GM12878 (cell line): ENCODE results near the gene CD34. TPM values are rescaled to one million over a fixed set of nuclear protein-coding genes. Genes with fewer than 3 reads are reported as not detected.

Experiments used
- CBX3 ChIP-seq: fragments of 200-600 bp; sonication (generic); IDR thresholded peaks from 2 replicates; pipeline ENCODE4 v1.6.1; 2016; ENCODE audit warnings: low read depth, borderline replicate concordance
- GATAD2B ChIP-seq: fragments of 450-650 bp; conservative IDR thresholded peaks from 2 replicates; pipeline ENCODE4 v1.6.1; 2017; ENCODE audit warnings: low read depth, mild to moderate bottlenecking, moderate library complexity
- HDGF ChIP-seq: fragments of 450-650 bp; IDR thresholded peaks from 2 replicates; pipeline ENCODE4 v1.6.1; 2016; ENCODE audit warnings: antibody characterized with exemption
- MYB ChIP-seq: fragments of 150-350 bp; IDR thresholded peaks from 2 replicates; pipeline ENCODE4 v1.6.1; 2014; ENCODE audit warnings: mild to moderate bottlenecking, low read depth, low read length, borderline replicate concordance
- NFXL1 ChIP-seq: fragments of 450-650 bp; IDR thresholded peaks from 2 replicates; pipeline ENCODE4 v1.6.1; 2017; ENCODE audit warnings: antibody characterized with exemption, mild to moderate bottlenecking, borderline replicate concordance
- POLR2AphosphoS2 ChIP-seq: IDR thresholded peaks from 2 replicates; pipeline ENCODE4 v1.6.1; 2011; ENCODE audit warnings: low read depth, mild to moderate bottlenecking, low read length, improper control_type of control experiment, moderate library complexity
- SRF ChIP-seq, 2 experiments: IDR thresholded peaks; 2 replicates each; pipeline ENCODE4 v1.6.1; 2011; ENCODE audit warnings: low read depth in 2 of 2, low read length in 2 of 2, mild to moderate bottlenecking in 1 of 2, moderate library complexity in 1 of 2
- SUZ12 ChIP-seq: fragments of 200-600 bp; sonication (generic); IDR thresholded peaks from one replicate; pipeline ENCODE4 v1.6.1; 2018; ENCODE audit warnings: antibody characterized with exemption, mild to moderate bottlenecking; ENCODE audit not compliant: unreplicated experiment
- TAF1 ChIP-seq: IDR thresholded peaks from 2 replicates; pipeline ENCODE4 v1.6.1; 2011; ENCODE audit warnings: mild to moderate bottlenecking, low read depth, low read length, borderline replicate concordance
- TBL1XR1 ChIP-seq: IDR thresholded peaks from 2 replicates; pipeline ENCODE4 v1.6.1; 2012; ENCODE audit warnings: low read depth, low read length, improper control_type of control experiment
- YBX1 ChIP-seq: fragments of 450-650 bp; IDR thresholded peaks from 2 replicates; pipeline ENCODE4 v1.6.1; 2016; ENCODE audit warnings: antibody characterized with exemption
- ZNF217 ChIP-seq: fragments of 450-650 bp; IDR thresholded peaks from 2 replicates; pipeline ENCODE4 v1.6.1; 2017; ENCODE audit warnings: antibody characterized with exemption, mild to moderate bottlenecking
- polyA plus RNA-seq, 11 experiments: library from polyadenylated mRNA; depleted of rRNA in 4 of 11; unstranded in 6 of 11; stranded (reverse) in 5 of 11; fragments of >200 nt; fragmentation: Nextera tagmentation in 4 of 11; fragmentation: Illumina TruSeq in 1 of 11; extraction: Ambion mirVana in 4 of 11; extraction: Trizol in 1 of 11; gene quantifications; 1 replicate in 1 of 11; 2 replicates in 10 of 11; pipeline versions ENCODE4 v1.2.1 to v1.2.3, GENCODE V29; 2011 to 2016; ENCODE audit warnings: inconsistent platforms in 2 of 11, missing spikeins in 2 of 11, low read depth in 1 of 11
- total RNA-seq, 4 experiments: library from RNA; depleted of rRNA in 3 of 4; stranded (reverse); fragments of >200 nt in 3 of 4; fragmentation: Illumina TruSeq in 1 of 4; extraction: Trizol in 1 of 4; gene quantifications; 2 replicates each; pipeline versions ENCODE4 v1.2.1 to v1.2.3, GENCODE V29; 2013 to 2021
- TF ChIP-seq, protein P1 (sequence below): IDR thresholded peaks from 2 replicates; pipeline ENCODE4 v1.6.1; 2012; ENCODE audit warnings: improper control_type of control experiment, low read depth, low read length; ENCODE audit not compliant: insufficient replicate concordance
- TF ChIP-seq, protein P2 (sequence below): fragments of 450-650 bp; formaldehyde crosslinking; IDR thresholded peaks from 2 replicates; pipeline ENCODE4 v1.4.0; 2022; ENCODE audit warnings: mild to moderate bottlenecking, moderate library complexity
- TF ChIP-seq, protein P3 (sequence below): fragments of 150-350 bp; IDR thresholded peaks from 2 replicates; pipeline ENCODE4 v1.6.1; 2014; ENCODE audit warnings: mild to moderate bottlenecking, low read depth, low read length
- TF ChIP-seq, protein P4 (sequence below): fragments of 450-650 bp; IDR thresholded peaks from 2 replicates; pipeline ENCODE4 v1.6.1; 2017; ENCODE audit warnings: mild to moderate bottlenecking

The CD34 gene
- total and polyA plus RNA-seq, 10 of the 15 experiments (the other 5 are each of a cell fraction or from before 2014, with no cell fraction given) = under 0.01 to 0.08 (median 0.02) TPM; not detected in 6

DNA sequence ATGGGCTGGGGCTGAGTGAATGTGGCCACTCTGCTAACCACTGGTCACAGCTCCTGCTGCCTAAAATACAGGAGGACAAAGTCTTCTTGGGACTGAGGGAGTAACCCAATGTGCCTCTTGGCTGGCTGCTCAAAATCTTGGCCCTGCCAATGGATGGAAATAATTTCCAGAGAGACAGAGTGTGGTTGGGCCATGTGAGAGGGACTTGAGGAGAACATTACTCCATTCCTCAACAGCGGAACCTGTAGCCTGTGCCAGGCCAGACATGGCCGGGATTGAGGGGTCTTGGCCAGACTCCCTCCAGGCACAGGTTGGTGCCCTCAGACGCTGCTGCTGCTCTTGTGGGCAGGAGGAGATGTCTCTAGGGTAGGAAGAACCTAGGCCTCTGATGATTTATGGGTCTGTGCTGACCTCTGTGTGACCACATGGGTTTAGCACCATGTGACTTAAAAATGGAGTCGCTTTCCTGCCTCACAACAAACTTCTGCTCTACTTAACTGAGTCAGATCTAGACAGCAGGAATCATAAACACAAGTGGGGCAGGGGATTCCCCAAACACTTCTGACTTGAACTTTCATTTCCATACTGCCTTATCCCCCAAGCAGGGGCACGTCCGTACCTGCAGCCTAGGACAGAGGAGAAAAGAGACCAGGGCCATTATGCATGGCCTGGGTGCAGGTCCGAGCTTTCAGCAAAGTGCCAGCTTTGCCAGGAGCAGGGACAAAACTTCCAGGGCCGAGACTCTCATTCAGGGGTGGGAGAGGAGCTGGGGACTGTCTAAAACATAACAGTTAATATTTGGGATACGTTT, 79.2 kb downstream of the CD34 start (continued):
- TF ChIP-seq, protein P1, sequence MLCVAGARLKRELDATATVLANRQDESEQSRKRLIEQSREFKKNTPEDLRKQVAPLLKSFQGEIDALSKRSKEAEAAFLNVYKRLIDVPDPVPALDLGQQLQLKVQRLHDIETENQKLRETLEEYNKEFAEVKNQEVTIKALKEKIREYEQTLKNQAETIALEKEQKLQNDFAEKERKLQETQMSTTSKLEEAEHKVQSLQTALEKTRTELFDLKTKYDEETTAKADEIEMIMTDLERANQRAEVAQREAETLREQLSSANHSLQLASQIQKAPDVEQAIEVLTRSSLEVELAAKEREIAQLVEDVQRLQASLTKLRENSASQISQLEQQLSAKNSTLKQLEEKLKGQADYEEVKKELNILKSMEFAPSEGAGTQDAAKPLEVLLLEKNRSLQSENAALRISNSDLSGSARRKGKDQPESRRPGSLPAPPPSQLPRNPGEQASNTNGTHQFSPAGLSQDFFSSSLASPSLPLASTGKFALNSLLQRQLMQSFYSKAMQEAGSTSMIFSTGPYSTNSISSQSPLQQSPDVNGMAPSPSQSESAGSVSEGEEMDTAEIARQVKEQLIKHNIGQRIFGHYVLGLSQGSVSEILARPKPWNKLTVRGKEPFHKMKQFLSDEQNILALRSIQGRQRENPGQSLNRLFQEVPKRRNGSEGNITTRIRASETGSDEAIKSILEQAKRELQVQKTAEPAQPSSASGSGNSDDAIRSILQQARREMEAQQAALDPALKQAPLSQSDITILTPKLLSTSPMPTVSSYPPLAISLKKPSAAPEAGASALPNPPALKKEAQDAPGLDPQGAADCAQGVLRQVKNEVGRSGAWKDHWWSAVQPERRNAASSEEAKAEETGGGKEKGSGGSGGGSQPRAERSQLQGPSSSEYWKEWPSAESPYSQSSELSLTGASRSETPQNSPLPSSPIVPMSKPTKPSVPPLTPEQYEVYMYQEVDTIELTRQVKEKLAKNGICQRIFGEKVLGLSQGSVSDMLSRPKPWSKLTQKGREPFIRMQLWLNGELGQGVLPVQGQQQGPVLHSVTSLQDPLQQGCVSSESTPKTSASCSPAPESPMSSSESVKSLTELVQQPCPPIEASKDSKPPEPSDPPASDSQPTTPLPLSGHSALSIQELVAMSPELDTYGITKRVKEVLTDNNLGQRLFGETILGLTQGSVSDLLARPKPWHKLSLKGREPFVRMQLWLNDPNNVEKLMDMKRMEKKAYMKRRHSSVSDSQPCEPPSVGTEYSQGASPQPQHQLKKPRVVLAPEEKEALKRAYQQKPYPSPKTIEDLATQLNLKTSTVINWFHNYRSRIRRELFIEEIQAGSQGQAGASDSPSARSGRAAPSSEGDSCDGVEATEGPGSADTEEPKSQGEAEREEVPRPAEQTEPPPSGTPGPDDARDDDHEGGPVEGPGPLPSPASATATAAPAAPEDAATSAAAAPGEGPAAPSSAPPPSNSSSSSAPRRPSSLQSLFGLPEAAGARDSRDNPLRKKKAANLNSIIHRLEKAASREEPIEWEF = no peak
- TF ChIP-seq TAF1 (peak; percentile 60; the same call in 1 of the 2 replicates), SRF (IDR thresholded peaks at IDR 0.05; ENCODE audit: low read depth in 2 of 2, low read length in 2 of 2) (0 out of 4 replicates have a peak, but pooled peaks of 1 of the 2 experiments have one; percentile 23), MYB (no peak), TBL1XR1 (peak; percentile 88), CBX3 (no peak), POLR2AphosphoS2 (no peak), ZNF217 (no peak), YBX1 (no peak), NFXL1 (no peak), SUZ12 (no peak), HDGF (0 out of 2 replicates have a peak, but pooled peaks have one; percentile 65), GATAD2B (peak; percentile 32; the same call in 1 of the 2 replicates)
- TF ChIP-seq, protein P2, sequence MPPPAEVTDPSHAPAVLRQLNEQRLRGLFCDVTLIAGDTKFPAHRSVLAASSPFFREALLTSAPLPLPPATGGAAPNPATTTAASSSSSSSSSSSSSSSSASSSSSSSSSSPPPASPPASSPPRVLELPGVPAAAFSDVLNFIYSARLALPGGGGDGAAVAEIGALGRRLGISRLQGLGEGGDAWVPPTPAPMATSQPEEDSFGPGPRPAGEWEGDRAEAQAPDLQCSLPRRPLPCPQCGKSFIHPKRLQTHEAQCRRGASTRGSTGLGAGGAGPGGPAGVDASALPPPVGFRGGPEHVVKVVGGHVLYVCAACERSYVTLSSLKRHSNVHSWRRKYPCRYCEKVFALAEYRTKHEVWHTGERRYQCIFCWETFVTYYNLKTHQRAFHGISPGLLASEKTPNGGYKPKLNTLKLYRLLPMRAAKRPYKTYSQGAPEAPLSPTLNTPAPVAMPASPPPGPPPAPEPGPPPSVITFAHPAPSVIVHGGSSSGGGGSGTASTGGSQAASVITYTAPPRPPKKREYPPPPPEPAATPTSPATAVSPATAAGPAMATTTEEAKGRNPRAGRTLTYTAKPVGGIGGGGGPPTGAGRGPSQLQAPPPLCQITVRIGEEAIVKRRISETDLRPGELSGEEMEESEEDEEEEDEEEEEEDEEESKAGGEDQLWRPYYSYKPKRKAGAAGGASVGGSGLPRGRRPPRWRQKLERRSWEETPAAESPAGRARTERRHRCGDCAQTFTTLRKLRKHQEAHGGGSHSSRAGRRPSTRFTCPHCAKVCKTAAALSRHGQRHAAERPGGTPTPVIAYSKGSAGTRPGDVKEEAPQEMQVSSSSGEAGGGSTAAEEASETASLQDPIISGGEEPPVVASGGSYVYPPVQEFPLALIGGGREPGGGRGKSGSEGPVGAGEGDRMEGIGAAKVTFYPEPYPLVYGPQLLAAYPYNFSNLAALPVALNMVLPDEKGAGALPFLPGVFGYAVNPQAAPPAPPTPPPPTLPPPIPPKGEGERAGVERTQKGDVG (CRISPR knock-in tag) = peak; percentile 67; the same call in 1 of the 2 replicates
- TF ChIP-seq, protein P3, sequence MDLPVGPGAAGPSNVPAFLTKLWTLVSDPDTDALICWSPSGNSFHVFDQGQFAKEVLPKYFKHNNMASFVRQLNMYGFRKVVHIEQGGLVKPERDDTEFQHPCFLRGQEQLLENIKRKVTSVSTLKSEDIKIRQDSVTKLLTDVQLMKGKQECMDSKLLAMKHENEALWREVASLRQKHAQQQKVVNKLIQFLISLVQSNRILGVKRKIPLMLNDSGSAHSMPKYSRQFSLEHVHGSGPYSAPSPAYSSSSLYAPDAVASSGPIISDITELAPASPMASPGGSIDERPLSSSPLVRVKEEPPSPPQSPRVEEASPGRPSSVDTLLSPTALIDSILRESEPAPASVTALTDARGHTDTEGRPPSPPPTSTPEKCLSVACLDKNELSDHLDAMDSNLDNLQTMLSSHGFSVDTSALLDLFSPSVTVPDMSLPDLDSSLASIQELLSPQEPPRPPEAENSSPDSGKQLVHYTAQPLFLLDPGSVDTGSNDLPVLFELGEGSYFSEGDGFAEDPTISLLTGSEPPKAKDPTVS = no peak
- TF ChIP-seq, protein P4, sequence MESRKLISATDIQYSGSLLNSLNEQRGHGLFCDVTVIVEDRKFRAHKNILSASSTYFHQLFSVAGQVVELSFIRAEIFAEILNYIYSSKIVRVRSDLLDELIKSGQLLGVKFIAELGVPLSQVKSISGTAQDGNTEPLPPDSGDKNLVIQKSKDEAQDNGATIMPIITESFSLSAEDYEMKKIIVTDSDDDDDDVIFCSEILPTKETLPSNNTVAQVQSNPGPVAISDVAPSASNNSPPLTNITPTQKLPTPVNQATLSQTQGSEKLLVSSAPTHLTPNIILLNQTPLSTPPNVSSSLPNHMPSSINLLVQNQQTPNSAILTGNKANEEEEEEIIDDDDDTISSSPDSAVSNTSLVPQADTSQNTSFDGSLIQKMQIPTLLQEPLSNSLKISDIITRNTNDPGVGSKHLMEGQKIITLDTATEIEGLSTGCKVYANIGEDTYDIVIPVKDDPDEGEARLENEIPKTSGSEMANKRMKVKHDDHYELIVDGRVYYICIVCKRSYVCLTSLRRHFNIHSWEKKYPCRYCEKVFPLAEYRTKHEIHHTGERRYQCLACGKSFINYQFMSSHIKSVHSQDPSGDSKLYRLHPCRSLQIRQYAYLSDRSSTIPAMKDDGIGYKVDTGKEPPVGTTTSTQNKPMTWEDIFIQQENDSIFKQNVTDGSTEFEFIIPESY = no peak
